Skeletal muscle cell (primary cell): ENCODE data around the gene CREB5.

Experiments used
- DNase-seq: peaks from one replicate; pipeline ENCODE4 v3.0.0-alpha.2; 2010; ENCODE audit warnings: low read depth
- H3K4me3 ChIP-seq: 2 replicates; pipeline ENCODE4 v1.5.1; 2011; ENCODE audit warnings: low read depth, mild to moderate bottlenecking, control low read depth, low read length, moderate library complexity

Gene CREB5

DNA sequence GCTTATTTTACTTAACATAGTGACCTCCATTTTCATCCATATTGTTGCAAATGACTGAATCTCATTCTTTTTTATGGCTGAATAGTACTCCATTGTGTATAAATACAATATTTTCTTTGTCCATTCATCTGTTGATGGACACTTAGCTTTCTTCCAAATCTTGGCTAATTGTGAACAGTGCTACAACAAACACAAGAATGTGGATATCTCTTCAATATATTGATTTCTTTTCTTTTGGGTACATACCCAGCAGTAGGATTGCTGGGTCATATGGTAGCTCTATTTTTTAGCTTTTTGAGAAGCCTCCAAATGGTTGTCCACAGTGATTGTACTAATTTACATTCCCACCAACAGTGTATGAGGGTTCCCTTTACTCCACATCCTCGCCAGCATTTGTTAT lies 58.0 kb downstream of the CREB5 start:
- H3K4me3 ChIP-seq = no peak overlapping the region
- DNase-seq = no peak

GRCh38 chr7:28472332-28472731 lies 60.0 kb downstream of the CREB5 start:
- no peak for DNase-seq
- no peak overlapping the region for H3K4me3 ChIP-seq

DNA sequence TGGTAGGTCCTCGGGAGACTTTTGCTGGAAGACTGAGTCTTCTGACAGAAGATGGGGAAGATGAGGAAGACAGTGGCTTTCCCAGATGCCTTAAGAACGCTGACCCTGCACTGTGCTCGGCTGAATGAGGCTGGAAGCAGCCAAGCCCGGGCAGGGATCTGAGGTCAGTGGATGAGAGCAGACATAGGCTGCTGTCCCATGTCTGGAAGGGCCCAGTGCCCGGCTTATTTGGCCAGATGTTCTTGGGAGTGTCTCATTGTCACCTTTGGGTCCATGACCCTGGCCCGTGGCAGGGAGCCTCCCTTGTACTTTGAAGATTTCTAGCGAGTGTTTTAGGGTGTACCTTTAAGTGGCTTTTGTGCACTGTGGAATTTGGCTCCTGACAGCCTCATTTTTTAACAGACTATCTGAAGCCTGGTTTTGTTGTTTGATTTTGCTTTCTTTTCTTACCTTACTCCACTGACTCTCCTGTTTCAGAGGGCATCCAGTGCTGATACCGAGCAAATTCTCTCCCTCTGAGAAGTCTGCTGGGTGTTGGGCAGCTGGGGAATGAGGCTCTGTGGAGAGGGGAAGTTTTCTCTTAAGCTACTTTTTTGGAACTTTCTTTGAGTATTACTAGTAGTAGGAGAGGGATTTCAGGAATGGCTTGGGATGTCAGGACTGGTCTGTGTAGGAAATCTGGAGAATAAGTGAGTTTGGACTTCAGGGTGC lies 61.4 kb downstream of the CREB5 start:
- no peak for DNase-seq

GRCh38 chr7:28474282-28474638 lies 61.9 kb downstream of the CREB5 start:
- no peak for DNase-seq
- no peak overlapping the region for H3K4me3 ChIP-seq

More for the DNA sequence above, 61.4 kb downstream of the CREB5 start:
- no peak overlapping the region for H3K4me3 ChIP-seq

GRCh38 chr7:28474640-28475039 lies 62.3 kb downstream of the CREB5 start:
- no peak for DNase-seq
- no peak overlapping the region for H3K4me3 ChIP-seq

GRCh38 chr7:28477041-28477442 lies 64.7 kb downstream of the CREB5 start:
- no peak overlapping the region for H3K4me3 ChIP-seq
- DNase-seq = no peak

- no peak for DNase-seq
- H3K4me3 ChIP-seq = no peak overlapping the region
Observed at GRCh38 chr7:28478656-28479055, 66.3 kb downstream of the CREB5 start.

DNA sequence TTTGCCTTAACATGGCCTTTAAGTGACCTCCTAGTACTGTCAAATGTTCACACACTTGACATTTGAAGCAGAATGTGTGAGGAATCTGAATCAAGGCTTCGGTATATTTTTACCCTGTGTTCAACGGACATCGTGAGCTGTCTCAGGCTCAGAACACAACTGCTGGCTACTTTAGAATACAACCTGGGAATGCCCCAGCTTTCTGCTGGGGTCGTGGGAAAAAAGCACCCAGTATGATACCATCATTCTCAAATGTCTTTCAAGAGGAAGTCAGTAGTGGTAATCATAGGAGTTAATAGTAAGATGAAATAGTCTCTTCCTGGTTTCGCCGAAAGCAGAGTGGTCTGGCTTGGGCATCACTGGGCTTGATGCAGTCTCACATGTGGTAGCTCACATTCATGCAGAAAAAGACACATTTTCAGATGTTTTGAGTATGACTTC lies 67.2 kb downstream of the CREB5 start:
- no peak overlapping the region for H3K4me3 ChIP-seq
- no peak for DNase-seq

DNA sequence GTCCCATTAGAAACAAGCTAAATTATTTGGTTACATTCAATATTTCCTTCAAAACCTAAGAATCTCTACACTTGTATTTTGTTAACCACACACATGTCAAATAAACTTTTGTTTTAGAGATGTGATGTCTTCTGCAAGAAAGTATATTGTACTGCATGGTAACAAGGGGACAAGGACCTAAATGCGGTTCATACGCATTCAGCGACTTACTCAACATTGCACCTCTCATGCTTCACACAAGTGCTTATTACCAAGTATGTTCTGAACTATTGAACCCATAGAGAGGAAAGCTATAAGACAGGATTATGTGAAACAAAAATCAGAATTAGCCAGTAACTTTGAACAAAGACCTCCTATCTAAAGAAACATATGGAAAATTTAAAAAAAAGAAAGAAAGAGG lies 68.3 kb downstream of the CREB5 start:
- no peak for DNase-seq
- no peak overlapping the region for H3K4me3 ChIP-seq

DNA sequence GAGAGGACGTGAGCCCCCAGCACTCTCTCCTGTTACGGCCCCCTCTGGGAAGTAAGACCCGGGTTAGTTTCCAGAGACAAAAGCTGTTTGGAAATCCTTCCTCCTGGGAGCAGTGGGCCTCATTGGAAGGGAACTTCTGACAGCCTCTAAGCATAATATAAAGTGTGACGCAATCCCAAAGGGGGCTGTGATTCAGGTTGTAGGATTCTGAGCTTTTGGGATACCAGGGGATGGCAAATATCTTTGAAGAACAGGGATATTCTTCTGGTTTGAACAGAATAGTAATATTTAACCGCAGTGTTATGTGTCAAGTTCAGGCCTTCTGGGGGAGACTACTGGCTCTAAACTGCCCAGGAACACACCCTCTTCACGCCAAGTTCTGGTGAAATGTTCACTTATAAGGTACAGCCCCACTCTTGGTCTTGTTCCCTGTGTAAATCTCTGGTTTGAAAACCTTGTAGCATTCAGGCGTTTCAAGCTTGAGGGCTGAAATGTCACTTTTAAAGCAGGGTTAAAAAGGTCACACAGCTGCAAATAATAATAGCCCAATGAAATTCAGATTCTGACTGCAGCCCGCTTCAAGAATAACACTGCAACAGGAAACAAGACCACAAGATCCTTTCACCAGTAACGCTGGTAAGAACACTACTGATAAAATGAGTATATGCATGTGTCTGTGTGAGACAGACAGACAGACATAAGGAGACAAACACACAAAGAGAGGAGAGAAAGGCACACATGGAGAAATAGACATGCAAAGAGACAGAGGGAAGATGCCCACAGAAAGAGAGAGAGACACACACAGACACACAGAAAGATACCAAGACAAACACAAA lies 69.0 kb downstream of the CREB5 start:
- DNase-seq = peak; percentile 98

DNA sequence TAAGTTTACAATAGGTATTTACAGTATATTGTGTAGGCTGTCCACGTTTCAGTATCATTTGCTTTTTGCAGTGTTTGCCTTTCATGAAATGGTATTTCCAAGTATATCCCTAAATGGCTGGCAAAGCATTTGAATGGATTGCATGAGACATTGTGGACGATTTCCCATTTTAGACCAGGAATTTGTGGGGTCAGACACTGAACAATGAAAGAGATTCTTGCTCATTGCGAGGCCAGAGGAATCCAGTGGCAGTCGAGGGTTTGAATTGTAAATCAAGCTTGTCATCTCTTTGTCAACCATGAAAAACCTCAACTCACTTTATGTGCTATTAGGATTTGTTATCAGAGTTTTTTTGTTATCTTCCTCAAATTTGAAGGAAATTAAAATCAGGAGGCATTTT lies 70.8 kb downstream of the CREB5 start:
- DNase-seq = peak; percentile 51

More for the DNA sequence above, 69.0 kb downstream of the CREB5 start:
- H3K4me3 ChIP-seq = no peak overlapping the region

DNA sequence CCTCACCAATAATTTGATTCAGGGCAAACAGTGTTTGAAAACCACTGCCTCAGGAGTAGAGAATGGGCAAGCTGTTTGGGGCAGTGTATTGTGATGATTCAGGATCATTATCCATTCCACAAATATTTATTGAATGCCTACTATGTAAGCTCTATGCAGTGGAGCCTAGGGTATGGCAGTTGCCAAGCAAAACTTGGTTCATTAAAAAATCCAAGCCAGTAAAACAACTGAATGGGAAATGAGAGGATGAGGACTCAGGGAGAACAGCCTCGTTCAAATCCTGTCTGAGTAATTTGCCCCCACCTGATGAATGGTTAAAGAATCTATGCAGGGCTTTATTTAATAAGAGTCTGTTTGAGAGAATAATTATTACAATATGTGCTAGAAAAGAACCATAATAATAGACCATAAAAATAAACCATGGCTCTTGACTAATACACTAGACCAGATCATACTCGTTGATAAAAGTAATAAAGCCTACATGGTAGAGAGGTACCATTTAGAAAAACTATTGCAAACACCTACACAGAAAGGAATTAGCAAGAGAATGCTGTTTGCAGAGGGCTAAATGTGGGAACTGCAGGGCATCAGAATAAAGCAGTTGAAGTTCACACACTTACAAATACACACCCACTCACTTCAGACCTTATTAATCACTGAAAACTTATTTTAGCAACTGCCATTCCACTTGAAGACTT lies 71.7 kb downstream of the CREB5 start:
- DNase-seq = no peak
- no peak overlapping the region for H3K4me3 ChIP-seq

More for the DNA sequence above, 70.8 kb downstream of the CREB5 start:
- no peak overlapping the region for H3K4me3 ChIP-seq

DNA sequence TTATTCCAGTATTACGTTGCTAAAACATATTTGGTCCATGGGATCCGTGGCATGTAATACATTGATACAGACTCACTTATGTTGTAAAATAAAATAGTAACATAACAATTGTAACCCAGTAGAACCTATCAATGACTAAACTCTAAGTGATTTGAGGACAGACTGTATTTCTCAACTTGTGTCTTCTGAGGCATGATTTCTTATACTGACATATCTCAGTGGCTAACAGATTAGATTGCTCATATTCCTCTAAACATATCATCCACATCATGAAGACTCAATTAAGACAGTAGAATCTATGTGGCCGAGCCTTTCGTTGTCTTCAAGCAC lies 72.3 kb downstream of the CREB5 start:
- DNase-seq = no peak

DNA sequence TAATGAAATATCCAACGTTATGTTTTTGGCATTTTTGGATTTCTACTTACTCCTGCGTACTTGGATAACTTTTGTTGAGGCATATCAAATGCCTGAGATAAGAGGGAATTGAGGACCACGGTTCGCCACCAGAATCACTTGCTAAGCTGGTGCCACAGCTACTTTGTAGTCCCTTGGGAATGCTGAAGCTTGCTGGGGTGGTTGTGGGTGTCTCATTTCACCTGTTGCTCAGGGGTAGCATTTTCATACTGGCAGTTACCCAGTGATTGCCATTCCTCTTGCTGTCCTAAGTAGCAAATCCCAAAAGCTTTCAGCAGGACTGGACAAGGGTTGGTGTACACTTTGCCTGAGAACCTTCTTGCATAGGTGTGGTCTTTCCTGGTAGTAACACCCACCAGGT lies 75.2 kb downstream of the CREB5 start:
- no peak overlapping the region for H3K4me3 ChIP-seq
- no peak for DNase-seq

More for the DNA sequence above, 72.3 kb downstream of the CREB5 start:
- no peak overlapping the region for H3K4me3 ChIP-seq

DNA sequence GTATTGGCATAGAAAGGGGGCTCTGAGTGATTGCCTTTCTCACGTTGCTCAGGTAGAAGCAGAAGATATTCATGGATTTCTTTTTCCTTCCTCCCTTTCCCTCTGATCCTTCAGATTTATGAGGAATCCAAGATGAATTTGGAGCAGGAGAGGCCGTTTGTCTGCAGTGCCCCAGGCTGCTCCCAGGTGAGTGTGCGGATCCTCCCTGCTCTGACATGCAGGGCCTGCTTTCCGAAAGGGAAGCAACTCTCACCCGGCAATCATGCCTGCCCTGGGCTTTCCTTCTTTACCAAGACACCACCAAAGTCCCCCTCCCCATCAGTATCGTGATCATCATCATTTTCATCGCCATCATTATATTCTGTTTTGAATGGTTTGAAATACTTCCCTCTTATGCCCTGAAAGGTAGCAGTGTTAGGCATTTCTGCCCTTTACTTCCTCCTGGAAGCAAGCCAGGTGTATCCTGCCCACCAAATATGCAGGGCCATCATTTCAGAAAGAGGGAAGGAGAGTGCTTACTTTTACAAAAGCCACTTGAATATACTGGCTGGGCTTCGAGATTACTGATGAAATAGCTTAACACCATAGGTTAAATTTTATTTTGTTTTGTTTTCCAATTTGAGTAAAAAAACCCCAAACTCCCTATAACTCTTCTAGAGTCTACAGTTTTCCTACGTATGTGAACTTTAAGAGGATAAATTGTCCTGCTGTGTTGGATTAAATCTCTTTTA lies 75.9 kb downstream of the CREB5 start:
- H3K4me3 ChIP-seq = no peak overlapping the region
- no peak for DNase-seq

GRCh38 chr7:28490831-28491230 lies 78.5 kb downstream of the CREB5 start:
- no peak for DNase-seq
- no peak overlapping the region for H3K4me3 ChIP-seq

DNA sequence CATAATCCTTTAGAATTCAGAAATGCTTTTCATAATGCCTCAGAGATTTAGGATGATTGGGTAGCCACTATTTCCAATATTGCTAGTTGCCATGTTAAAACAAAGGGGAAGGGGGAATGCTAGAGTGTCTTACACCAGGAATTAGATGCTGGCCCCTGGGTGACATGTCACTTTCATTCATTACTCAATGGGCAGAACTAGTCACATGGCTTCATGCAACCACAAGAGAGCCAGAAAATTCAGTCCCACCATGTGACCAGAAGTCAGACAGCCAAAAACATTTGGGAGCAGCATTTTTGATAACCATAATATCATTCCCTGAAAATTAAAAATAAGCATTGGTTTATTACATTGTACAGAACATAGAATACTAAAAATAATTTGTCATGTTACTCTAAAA lies 81.2 kb downstream of the CREB5 start:
- no peak overlapping the region for H3K4me3 ChIP-seq
- DNase-seq = no peak

DNA sequence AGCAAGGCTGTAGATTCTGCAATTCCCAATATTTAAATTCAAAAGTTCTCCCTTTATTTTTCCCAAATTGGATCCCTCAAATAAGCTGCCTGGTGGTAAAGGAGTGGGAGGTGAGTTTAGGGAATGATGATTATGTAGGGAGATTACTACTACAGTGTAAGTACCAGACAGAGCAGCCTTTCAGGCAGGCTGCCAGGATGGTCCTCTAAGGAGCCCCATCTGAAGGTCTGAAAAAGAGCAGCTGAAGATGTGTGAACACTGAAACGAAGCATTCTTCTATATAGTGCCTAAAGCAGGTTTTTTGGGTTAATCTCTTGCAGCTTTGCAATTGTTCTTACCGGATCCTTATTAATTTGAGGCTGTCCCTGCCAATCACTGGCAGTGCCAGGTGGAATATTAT lies 84.7 kb downstream of the CREB5 start:
- no peak for DNase-seq
- H3K4me3 ChIP-seq = no peak overlapping the region

DNA sequence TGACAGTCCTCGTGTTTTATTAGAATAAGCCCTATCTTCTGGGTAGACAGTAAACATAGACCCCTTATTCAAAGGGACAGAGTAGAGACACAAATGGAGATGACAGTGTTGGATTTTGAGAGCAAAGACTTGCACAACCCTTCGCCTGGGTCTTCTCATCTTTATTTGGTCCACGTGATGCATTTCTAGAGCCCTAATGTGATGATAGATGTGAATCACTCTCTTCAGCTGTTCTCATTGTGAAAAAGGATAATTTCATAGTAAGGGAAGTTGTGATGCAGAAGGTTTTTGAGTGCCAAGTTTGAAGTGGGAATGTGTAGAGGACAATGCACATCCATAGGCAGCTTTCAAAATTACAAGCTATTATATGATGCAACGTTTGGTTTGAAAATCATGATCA lies 86.3 kb downstream of the CREB5 start:
- no peak overlapping the region for H3K4me3 ChIP-seq
- DNase-seq = no peak

DNA sequence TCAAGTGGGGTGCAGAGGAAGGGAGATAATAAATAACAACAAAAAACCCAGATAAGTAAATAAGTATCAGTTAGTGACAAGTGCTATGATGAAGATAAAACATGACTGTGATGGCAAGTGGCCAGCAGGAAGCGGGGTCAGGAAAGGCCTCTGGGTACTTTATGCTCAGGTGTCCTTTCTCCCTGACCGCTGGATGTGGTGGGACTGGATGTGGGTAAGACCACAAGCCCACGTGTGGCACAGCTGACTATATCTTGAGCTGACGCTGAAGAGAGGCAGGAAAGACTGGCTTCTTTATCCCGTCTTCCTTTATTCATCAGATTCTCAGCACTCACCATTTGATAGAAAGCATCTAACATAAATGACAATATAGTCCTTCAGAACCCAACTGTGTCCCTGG lies 87.8 kb downstream of the CREB5 start:
- DNase-seq = no peak
- H3K4me3 ChIP-seq = no peak overlapping the region
